ENCODE results near the gene APOBEC3C. TPM values are rescaled to one million over a fixed set of nuclear protein-coding genes. Genes with fewer than 3 reads are reported as not detected.
A peak's percentile ranks its signal among the peaks of the same experiment; 100 is the strongest.
"Not testable (repeated sequence)": the region's sequence is repeated elsewhere in the genome, so short reads cannot be mapped to it uniquely, and the experiment has no call there.

The APOBEC3C gene
- total and polyA plus RNA-seq, 2 experiments from 2014 or later, result 7.0 to 49.2 TPM

DNA sequence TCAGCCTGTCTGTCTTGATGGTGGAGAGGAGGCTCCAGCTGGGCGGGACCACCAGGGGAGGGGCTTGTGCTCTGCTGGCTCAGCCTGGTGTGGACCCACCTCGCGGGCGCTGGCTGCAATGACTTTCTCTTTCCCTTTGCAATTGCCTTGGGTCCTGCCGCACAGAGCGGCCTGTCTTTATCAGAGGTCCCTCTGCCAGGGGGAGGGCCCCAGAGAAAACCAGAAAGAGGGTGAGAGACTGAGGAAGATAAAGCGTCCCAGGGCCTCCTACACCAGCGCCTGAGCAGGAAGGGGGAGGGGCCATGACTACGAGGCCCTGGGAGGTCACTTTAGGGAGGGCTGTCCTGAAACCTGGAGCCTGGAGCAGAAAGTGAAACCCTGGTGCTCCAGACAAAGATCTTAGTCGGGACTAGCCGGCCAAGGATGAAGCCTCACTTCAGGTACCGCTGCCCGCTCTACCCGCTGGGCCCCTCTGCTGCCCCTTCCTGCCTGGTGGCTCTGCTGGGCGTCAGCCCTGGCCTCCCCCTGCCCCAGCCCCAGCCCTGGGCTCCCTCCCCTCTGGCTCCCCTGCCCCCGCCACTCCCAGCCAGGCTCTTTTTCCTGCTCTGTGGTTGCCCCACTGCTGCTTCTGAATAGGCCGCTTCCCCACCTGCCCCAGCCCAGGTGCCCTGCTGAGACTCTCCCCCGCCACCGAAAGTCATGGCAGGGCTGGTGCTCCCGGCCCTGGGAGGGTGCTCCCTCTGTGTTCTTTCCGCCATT is 26.7 kb downstream of the APOBEC3C start, which contains the start of gene APOBEC3F:
Gene APOBEC3F (plus strand): TSS at position 327 of the 759 bp plus-strand sequence. CDS start 97 bp downstream, at position 424.
- H3K27me3 ChIP-seq (ENCODE audit: insufficient read depth); H3K9me3 Mint-ChIP-seq; H2AFZ ChIP-seq; H3K79me2 ChIP-seq (replicated peaks; ENCODE audit: insufficient read depth); H4K20me1 ChIP-seq (replicated peaks; ENCODE audit: insufficient read depth); H3K9me2 ChIP-seq (ENCODE audit: insufficient read depth); H3K36me3 Mint-ChIP-seq (ENCODE audit: low read depth); H3K36me3 ChIP-seq (ENCODE audit: insufficient read depth): not testable (repeated sequence)
- H3F3A ChIP-seq (replicated peaks; ENCODE audit: low read depth), result peaks cover 18% of the 10 kb centered on the region; the same call in 1 of the 2 replicates
- H3K4me1 ChIP-seq (ENCODE audit: insufficient read depth), result peaks cover 43% of the 10 kb centered on the region
- H3K4me3 ChIP-seq, result peak within 1 kb of the TSS; percentile 63
- H3K4me2 ChIP-seq, result peak within 1 kb of the TSS; percentile 82
- ATAC-seq, result peak; percentile 88
- Mint-ChIP-seq H3K27me3 (ENCODE audit: insufficient read depth, low read depth, poor library complexity) (peaks cover 21% of the 10 kb centered on the region), H3K4me1 (peaks cover 57% of the 10 kb centered on the region), H3K27ac (peak within 1 kb of the TSS; percentile 95), H3K4me3 (peak within 1 kb of the TSS; percentile 72)
- H3K27ac ChIP-seq (ENCODE audit: low read depth), result peak within 1 kb of the TSS; percentile 90
- peak in 1 of 2 experiments; percentile 14; a peak in 1 of 4 replicates for TF ChIP-seq CTCF (conservative IDR thresholded peaks at IDR 0.05; ENCODE audit: low read depth in 2 of 2)
- TF ChIP-seq POLR2AphosphoS5 (IDR thresholded peaks at IDR 0.05; ENCODE audit: low read depth), result peak; percentile 37
- peak; percentile 60 for DNase-seq (ENCODE audit: low spot score)

GRCh38 chr22:39041908-39042307 is 27.9 kb downstream of the APOBEC3C start:
- no peaks in the 10 kb centered on the region for H3K36me3 ChIP-seq (ENCODE audit: insufficient read depth)
- H3K9me2 ChIP-seq (ENCODE audit: insufficient read depth), result no peaks in the 10 kb centered on the region
- no peaks in the 10 kb centered on the region; the same call in 1 of the 2 replicates for H3K79me2 ChIP-seq (replicated peaks; ENCODE audit: insufficient read depth)
- peak overlapping the region; percentile 63 for H3K4me3 ChIP-seq
- peaks cover 44% of the 10 kb centered on the region for H3K4me1 ChIP-seq (ENCODE audit: insufficient read depth)
- peaks cover 10% of the 10 kb centered on the region; the same call in 2 of the 3 replicates for H3K36me3 Mint-ChIP-seq (ENCODE audit: low read depth)
- H3K27ac ChIP-seq (ENCODE audit: low read depth), result no peak overlapping the region
- H3K4me2 ChIP-seq, result peak overlapping the region; percentile 82
- ATAC-seq (no peak), DNase-seq (ENCODE audit: low spot score) (no peak)
- peaks cover 22% of the 10 kb centered on the region for H3K27me3 Mint-ChIP-seq (ENCODE audit: insufficient read depth, low read depth, poor library complexity)
- H3K9me3 Mint-ChIP-seq, result no peaks in the 10 kb centered on the region; the same call in 2 of the 3 replicates
- TF ChIP-seq ZNF331 (CRISPR knock-in tag; IDR thresholded peaks at IDR 0.05; ENCODE audit: low read depth) (no peak), STAT1 (IDR thresholded peaks at IDR 0.05; ENCODE audit: unreplicated experiment) (no peak), ZNF114 (CRISPR knock-in tag; IDR thresholded peaks at IDR 0.05) (no peak), CTCF (conservative IDR thresholded peaks at IDR 0.05; ENCODE audit: low read depth in 2 of 2) (no peak)
- TF ChIP-seq, protein P1, sequence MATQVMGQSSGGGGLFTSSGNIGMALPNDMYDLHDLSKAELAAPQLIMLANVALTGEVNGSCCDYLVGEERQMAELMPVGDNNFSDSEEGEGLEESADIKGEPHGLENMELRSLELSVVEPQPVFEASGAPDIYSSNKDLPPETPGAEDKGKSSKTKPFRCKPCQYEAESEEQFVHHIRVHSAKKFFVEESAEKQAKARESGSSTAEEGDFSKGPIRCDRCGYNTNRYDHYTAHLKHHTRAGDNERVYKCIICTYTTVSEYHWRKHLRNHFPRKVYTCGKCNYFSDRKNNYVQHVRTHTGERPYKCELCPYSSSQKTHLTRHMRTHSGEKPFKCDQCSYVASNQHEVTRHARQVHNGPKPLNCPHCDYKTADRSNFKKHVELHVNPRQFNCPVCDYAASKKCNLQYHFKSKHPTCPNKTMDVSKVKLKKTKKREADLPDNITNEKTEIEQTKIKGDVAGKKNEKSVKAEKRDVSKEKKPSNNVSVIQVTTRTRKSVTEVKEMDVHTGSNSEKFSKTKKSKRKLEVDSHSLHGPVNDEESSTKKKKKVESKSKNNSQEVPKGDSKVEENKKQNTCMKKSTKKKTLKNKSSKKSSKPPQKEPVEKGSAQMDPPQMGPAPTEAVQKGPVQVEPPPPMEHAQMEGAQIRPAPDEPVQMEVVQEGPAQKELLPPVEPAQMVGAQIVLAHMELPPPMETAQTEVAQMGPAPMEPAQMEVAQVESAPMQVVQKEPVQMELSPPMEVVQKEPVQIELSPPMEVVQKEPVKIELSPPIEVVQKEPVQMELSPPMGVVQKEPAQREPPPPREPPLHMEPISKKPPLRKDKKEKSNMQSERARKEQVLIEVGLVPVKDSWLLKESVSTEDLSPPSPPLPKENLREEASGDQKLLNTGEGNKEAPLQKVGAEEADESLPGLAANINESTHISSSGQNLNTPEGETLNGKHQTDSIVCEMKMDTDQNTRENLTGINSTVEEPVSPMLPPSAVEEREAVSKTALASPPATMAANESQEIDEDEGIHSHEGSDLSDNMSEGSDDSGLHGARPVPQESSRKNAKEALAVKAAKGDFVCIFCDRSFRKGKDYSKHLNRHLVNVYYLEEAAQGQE (IDR thresholded peaks at IDR 0.05; ENCODE audit: unreplicated experiment), result no peak
- peaks cover 18% of the 10 kb centered on the region; the same call in 1 of the 2 replicates for H3F3A ChIP-seq (replicated peaks; ENCODE audit: low read depth)
- no peak overlapping the region for H2AFZ ChIP-seq
- peak overlapping the region; percentile 70; the same call in 1 of the 3 replicates for H3K4me3 Mint-ChIP-seq
- H3K27ac Mint-ChIP-seq, result peak overlapping the region; percentile 36; the same call in 1 of the 2 replicates
- peaks cover 64% of the 10 kb centered on the region for H3K4me1 Mint-ChIP-seq
- H4K20me1 ChIP-seq (replicated peaks; ENCODE audit: insufficient read depth), result no peaks in the 10 kb centered on the region
- no peaks in the 10 kb centered on the region for H3K27me3 ChIP-seq (ENCODE audit: insufficient read depth)

GRCh38 chr22:39043063-39043462 is 29.0 kb downstream of the APOBEC3C start:
- not testable (repeated sequence) for H2AFZ ChIP-seq; H3K9me2 ChIP-seq (ENCODE audit: insufficient read depth); H3K36me3 ChIP-seq (ENCODE audit: insufficient read depth); ATAC-seq; H3K79me2 ChIP-seq (replicated peaks; ENCODE audit: insufficient read depth); H3K4me3 Mint-ChIP-seq; DNase-seq (ENCODE audit: low spot score); H3K4me2 ChIP-seq; H3K27ac Mint-ChIP-seq; H3K9me3 Mint-ChIP-seq; H3K4me3 ChIP-seq; H4K20me1 ChIP-seq (replicated peaks; ENCODE audit: insufficient read depth); H3K27me3 ChIP-seq (ENCODE audit: insufficient read depth); H3K27ac ChIP-seq (ENCODE audit: low read depth)
- H3K36me3 Mint-ChIP-seq (ENCODE audit: low read depth), result peaks cover 10% of the 10 kb centered on the region; the same call in 2 of the 3 replicates
- peaks cover 22% of the 10 kb centered on the region for H3K27me3 Mint-ChIP-seq (ENCODE audit: insufficient read depth, low read depth, poor library complexity)
- H3F3A ChIP-seq (replicated peaks; ENCODE audit: low read depth), result peaks cover 18% of the 10 kb centered on the region; the same call in 1 of the 2 replicates
- peaks cover 43% of the 10 kb centered on the region for H3K4me1 ChIP-seq (ENCODE audit: insufficient read depth)
- peaks cover 64% of the 10 kb centered on the region for H3K4me1 Mint-ChIP-seq

Data from GM23338 (cell line).